ENCODE results near the gene CFAP74. TPM values are rescaled to one million over a fixed set of nuclear protein-coding genes. Genes with fewer than 3 reads are reported as not detected.

CFAP74 gene
- total RNA-seq, 3 donors from 2014 or later: 0.29 to 0.98 TPM; not detected in 1

DNA sequence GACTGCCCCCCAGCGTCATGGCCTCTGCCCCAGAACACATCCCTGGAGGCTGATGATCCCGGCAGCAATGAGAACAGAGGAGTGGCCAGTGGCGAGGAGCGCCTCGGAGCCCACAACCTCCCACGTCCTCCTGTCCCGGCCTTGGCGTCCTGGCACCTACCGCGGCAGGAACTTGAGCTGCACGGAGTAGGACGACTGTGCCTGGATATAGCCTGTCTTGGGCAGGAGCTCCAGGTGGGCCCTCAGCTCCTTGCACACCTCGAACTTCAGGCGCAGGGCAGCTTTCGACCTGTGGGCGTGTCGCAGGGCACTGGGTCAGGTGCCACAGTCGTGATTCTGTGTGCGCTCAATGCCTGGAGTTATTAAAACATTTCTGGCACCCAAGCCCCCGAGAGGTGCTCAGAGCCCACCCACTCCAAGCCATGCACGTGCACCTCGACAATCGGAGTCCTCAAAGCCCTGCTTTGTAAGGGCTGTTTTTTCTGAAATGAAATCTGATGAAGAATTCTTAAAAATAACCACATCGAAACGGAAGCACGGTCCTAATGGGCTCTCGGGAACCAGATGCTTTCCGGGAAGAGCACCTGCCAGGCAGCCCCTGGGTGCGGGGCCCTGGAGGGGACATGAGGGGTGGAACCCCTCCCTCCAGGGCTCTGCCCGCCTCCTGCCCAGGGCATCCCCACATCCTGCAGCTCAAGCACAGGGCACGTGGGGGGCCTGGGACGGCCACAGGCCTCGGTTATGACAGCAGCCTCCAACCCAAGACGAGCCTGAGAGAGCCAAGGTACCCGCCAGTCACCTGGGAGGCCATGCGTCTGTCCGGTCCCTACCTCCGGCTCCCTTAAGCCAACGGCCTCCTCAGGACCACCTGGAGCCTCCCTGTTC is 61.5 kb downstream of the CFAP74 start:
- no peak overlapping the region for H3K4me3 ChIP-seq
- TF ChIP-seq, protein P1, sequence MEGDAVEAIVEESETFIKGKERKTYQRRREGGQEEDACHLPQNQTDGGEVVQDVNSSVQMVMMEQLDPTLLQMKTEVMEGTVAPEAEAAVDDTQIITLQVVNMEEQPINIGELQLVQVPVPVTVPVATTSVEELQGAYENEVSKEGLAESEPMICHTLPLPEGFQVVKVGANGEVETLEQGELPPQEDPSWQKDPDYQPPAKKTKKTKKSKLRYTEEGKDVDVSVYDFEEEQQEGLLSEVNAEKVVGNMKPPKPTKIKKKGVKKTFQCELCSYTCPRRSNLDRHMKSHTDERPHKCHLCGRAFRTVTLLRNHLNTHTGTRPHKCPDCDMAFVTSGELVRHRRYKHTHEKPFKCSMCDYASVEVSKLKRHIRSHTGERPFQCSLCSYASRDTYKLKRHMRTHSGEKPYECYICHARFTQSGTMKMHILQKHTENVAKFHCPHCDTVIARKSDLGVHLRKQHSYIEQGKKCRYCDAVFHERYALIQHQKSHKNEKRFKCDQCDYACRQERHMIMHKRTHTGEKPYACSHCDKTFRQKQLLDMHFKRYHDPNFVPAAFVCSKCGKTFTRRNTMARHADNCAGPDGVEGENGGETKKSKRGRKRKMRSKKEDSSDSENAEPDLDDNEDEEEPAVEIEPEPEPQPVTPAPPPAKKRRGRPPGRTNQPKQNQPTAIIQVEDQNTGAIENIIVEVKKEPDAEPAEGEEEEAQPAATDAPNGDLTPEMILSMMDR (IDR thresholded peaks at IDR 0.05): no peak
- no peak for TF ChIP-seq POLR2A (IDR thresholded peaks at IDR 0.05)
- TF ChIP-seq POLR2AphosphoS5 (IDR thresholded peaks at IDR 0.05): no peak
- no peak for DNase-seq (ENCODE audit: low spot score in 2 of 2)
- no peaks in the 10 kb centered on the region for H3K36me3 ChIP-seq
- H3K27me3 ChIP-seq: peaks cover 0 to 33% of the 10 kb centered on the region in 2 donors
- H3K4me1 ChIP-seq: no peaks in the 10 kb centered on the region
- no peak overlapping the region for H3K27ac ChIP-seq
- intact Hi-C loops (cut with DNase I; ENCODE audit: low total_unique reads): no loop called here
- no peaks in the 10 kb centered on the region for H3K9me3 ChIP-seq

DNA sequence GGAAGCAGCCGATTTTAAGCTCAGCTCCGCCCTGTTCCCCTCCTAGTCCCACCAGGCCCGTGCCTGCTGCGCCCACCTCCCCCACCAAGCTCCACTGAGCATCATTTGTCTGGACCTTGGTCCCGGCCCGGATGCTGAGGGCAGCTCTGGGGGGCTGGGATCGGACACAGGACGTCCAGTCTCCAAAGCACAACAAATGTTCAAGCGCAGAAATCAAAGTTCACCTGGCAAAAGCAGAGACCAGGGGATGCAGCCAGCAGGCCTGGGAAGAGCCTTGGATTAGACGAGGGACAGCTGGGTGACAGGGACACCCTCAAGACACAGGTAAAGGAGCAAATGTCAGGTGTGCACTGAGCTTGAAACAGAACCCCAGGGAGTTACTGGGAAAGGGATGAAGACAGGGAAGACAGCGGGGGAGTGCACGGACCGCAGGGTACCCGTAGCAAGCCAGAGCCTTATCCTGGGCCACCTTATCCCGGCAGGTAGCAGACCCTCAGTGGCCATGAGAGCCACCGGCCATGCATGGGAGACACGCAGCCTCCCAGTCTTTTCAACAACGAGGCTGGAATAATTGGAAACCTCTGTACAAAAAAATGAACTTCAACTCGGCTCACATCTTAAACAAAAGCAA is 62.3 kb downstream of the CFAP74 start:
- Histone ChIP-seq H3K4me1 (no peaks in the 10 kb centered on the region), H3K27me3 (peaks cover 0 to 35% of the 10 kb centered on the region in 2 donors), H3K27ac (no peak overlapping the region), H3K9me3 (no peaks in the 10 kb centered on the region), H3K4me3 (no peak overlapping the region), H3K36me3 (no peaks in the 10 kb centered on the region)
- intact Hi-C loops (cut with DNase I; ENCODE audit: low total_unique reads): no loop called here
- DNase-seq (ENCODE audit: low spot score in 2 of 2): no peak
- TF ChIP-seq POLR2A (IDR thresholded peaks at IDR 0.05): no peak
- TF ChIP-seq POLR2AphosphoS5 (IDR thresholded peaks at IDR 0.05): no peak
- TF ChIP-seq, protein P1 (IDR thresholded peaks at IDR 0.05): no peak

DNA sequence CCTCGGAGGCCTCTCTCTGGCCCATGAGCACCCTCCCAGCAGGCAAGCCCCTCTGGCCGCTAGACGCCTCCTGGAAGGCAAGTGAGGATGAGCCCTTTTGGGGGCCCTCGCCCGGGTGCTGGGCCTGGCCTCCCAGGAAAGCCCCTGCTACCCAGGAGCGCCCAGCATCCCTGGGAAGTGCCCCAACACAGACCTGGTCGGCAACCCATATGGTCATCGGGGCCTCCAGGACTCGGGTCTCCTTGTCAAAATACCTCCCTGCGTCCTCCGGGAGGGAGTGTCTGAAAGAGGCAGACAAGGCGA is 63.5 kb downstream of the CFAP74 start:
- no peak overlapping the region for H3K27ac ChIP-seq
- intact Hi-C loops (cut with DNase I; ENCODE audit: low total_unique reads): no loop called here
- no peaks in the 10 kb centered on the region for H3K9me3 ChIP-seq
- H3K4me3 ChIP-seq: no peak overlapping the region
- TF ChIP-seq POLR2AphosphoS5 (IDR thresholded peaks at IDR 0.05) (no peak), POLR2A (IDR thresholded peaks at IDR 0.05) (no peak)
- TF ChIP-seq, protein P1 (IDR thresholded peaks at IDR 0.05): no peak
- H3K4me1 ChIP-seq: no peaks in the 10 kb centered on the region
- peaks cover 0 to 35% of the 10 kb centered on the region in 2 donors for H3K27me3 ChIP-seq
- no peak for DNase-seq (ENCODE audit: low spot score in 2 of 2)
- no peaks in the 10 kb centered on the region for H3K36me3 ChIP-seq

DNA sequence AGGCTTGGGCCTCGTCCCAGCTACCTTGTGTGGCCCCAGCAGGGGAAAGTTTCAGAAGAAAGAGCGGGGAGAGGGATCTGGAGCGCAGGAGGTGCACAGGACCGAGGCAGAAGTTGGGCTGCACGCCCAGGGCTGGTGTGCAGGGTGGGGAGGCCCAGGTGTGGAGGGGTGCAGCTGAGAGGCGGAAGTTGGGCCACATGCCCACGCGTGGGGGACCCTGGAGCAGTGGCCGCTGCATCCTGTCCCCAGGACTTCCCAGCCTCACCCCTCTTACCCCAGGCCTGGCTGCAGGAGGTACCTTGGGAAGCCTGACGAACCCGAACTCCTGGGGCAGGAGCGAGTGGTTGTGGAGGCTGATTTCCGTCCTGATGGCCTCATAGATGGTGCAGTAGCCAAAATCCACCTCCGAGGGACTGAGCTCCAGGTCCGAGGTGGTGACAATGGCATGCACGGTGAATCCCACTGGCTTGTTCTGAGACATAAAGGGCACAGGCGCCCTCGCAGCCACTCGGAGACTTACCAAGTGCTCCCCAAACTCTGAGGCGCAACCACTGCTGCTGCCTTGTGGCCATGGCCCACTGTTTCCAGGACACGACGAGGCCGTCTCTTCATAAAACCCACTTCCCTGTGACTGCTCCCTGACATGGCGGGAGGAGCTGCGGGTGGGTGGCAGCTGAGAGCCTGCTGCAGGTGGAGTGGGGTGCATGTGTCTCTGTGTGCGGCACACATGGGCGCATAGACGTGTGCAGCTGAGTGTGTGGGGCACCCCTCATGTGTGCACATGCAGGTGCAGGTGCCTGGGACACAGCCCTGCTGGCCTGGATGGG is 64.1 kb downstream of the CFAP74 start:
- intact Hi-C loops (cut with DNase I; ENCODE audit: low total_unique reads): no loop called here
- no peak for DNase-seq (ENCODE audit: low spot score in 2 of 2)
- Histone ChIP-seq H3K27ac (no peak overlapping the region), H3K9me3 (no peaks in the 10 kb centered on the region), H3K4me1 (no peaks in the 10 kb centered on the region), H3K36me3 (no peaks in the 10 kb centered on the region), H3K27me3 (peaks cover 0 to 35% of the 10 kb centered on the region in 2 donors), H3K4me3 (no peak overlapping the region)
- no peak for TF ChIP-seq POLR2AphosphoS5 (IDR thresholded peaks at IDR 0.05)
- TF ChIP-seq, protein P1 (IDR thresholded peaks at IDR 0.05): no peak
- TF ChIP-seq POLR2A (IDR thresholded peaks at IDR 0.05): no peak
